ENCODE data around the gene ETFB. TPM values are rescaled to one million over a fixed set of nuclear protein-coding genes. Genes with fewer than 3 reads are reported as not detected.

ETFB gene
- total RNA-seq, 1 donor from 2014 or later, result 58.8 TPM

- peak overlapping the region; percentile 89 for H3K4me3 Mint-ChIP-seq (ENCODE audit: unreplicated experiment)
- H3K27me3 Mint-ChIP-seq (ENCODE audit: unreplicated experiment), result no peaks in the 10 kb centered on the region
- peak overlapping the region; percentile 97 for H3K27ac Mint-ChIP-seq (ENCODE audit: unreplicated experiment)
Measured at GRCh38 chr19:51367565-51368365, 1.6 kb upstream of the ETFB start.

GRCh38 chr19:51367255-51367564 lies 1.0 kb upstream of the ETFB start:
- no peaks in the 10 kb centered on the region for H3K9me3 Mint-ChIP-seq (ENCODE audit: unreplicated experiment)
- peak overlapping the region; percentile 97 for H3K27ac Mint-ChIP-seq (ENCODE audit: unreplicated experiment)
- peak overlapping the region; percentile 89 for H3K4me3 Mint-ChIP-seq (ENCODE audit: unreplicated experiment)
- no peak for TF ChIP-seq CTCF (IDR thresholded peaks at IDR 0.05)
- peaks cover 38% of the 10 kb centered on the region for H3K4me1 Mint-ChIP-seq (ENCODE audit: unreplicated experiment)
- H3K36me3 Mint-ChIP-seq (ENCODE audit: unreplicated experiment), result no peaks in the 10 kb centered on the region
- H3K27me3 Mint-ChIP-seq (ENCODE audit: unreplicated experiment), result no peaks in the 10 kb centered on the region
- no peak for DNase-seq (ENCODE audit: extremely low spot score, unreplicated experiment)

More at GRCh38 chr19:51367565-51368365, 1.6 kb upstream of the ETFB start:
- peak; percentile 99 for DNase-seq (ENCODE audit: extremely low spot score, unreplicated experiment)
- no peak for TF ChIP-seq CTCF (IDR thresholded peaks at IDR 0.05)
- Mint-ChIP-seq H3K36me3 (ENCODE audit: unreplicated experiment) (no peaks in the 10 kb centered on the region), H3K4me1 (ENCODE audit: unreplicated experiment) (peaks cover 36% of the 10 kb centered on the region), H3K9me3 (ENCODE audit: unreplicated experiment) (no peaks in the 10 kb centered on the region)

- TF ChIP-seq CTCF (IDR thresholded peaks at IDR 0.05), result no peak
- DNase-seq (ENCODE audit: extremely low spot score, unreplicated experiment), result peak; percentile 98
- H3K27ac Mint-ChIP-seq (ENCODE audit: unreplicated experiment), result peak overlapping the region; percentile 97
- peak overlapping the region; percentile 89 for H3K4me3 Mint-ChIP-seq (ENCODE audit: unreplicated experiment)
- no peaks in the 10 kb centered on the region for H3K9me3 Mint-ChIP-seq (ENCODE audit: unreplicated experiment)
- H3K27me3 Mint-ChIP-seq (ENCODE audit: unreplicated experiment), result no peaks in the 10 kb centered on the region
- H3K36me3 Mint-ChIP-seq (ENCODE audit: unreplicated experiment), result no peaks in the 10 kb centered on the region
- peaks cover 38% of the 10 kb centered on the region for H3K4me1 Mint-ChIP-seq (ENCODE audit: unreplicated experiment)
Measured at GRCh38 chr19:51366389-51367254, 434 bp upstream of the ETFB start.

- Mint-ChIP-seq H3K4me1 (ENCODE audit: unreplicated experiment) (peaks cover 41% of the 10 kb centered on the region), H3K27ac (ENCODE audit: unreplicated experiment) (peak overlapping the region; percentile 97), H3K9me3 (ENCODE audit: unreplicated experiment) (no peaks in the 10 kb centered on the region), H3K27me3 (ENCODE audit: unreplicated experiment) (no peaks in the 10 kb centered on the region), H3K36me3 (ENCODE audit: unreplicated experiment) (no peaks in the 10 kb centered on the region), H3K4me3 (ENCODE audit: unreplicated experiment) (peak overlapping the region; percentile 89)
- DNase-seq (ENCODE audit: extremely low spot score, unreplicated experiment), result no peak
- no peak for TF ChIP-seq CTCF (IDR thresholded peaks at IDR 0.05)
Measured at GRCh38 chr19:51365211-51365964, 800 bp downstream of the ETFB start.

All from osteocyte (in vitro differentiated cells).